OCI-M1 (cell line): ENCODE data around the gene THAP4.
A peak's percentile ranks its signal among the peaks of the same experiment; 100 is the strongest.

ENCODE experiments used
- DNase-seq: peaks from one replicate; lab custom pipeline; 2025; lab: John Stamatoyannopoulos, UW

The THAP4 gene

DNA sequence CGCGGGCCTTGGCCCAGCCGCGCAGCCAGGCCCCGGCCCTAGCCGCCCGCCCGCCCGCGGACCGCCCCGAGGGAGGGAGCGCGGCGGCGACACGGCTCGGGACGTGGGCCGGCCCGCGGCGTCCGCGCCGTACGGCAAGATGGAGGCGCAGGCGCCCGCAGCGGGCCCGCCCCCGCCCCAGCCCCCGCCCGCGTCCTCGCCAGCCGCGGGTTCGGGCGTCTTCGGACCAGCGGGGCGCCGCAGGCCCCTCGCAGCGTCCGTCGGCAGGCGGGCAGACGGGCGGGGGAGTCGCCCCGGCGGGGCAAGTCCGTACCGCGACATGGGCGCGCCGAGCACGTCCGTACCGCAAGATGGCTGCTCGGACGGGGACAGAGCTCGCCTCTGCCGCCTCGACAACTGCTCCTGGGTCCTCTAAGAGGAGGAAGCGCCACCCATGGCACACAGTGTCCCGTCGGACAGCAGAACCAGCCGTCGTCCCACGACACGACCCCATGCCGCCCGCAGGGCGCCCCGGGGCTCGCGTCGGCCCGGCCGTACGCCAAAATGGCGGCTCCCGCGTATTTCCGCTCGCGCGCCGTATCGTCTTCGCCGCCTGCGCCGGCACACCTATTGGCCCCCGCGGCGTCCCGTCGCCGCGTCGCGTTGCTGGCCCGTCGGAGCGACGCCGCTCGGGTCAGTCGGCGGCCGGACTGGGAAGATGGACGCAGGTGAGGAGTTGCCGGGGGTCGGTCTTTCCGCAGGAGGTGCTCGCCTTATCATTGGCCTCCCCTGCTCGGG lies at the start of gene THAP4, which contains the start of gene ATG4B:
Gene THAP4 (minus strand): TSS at position 141 of the 777 bp plus-strand sequence. CDS start 141 bp downstream, outside the sequence.
Gene ATG4B (plus strand): TSS at position 676 of the 777 bp plus-strand sequence. CDS start 22 bp downstream, at position 698.
- DNase-seq = peak; percentile 93

GRCh38 chr2:241686324-241686649 lies 49.3 kb upstream of the THAP4 start:
- no peak for DNase-seq

- no peak for DNase-seq
These were observed 44.1 kb upstream of the THAP4 start for GRCh38 chr2:241680827-241681599.

DNA sequence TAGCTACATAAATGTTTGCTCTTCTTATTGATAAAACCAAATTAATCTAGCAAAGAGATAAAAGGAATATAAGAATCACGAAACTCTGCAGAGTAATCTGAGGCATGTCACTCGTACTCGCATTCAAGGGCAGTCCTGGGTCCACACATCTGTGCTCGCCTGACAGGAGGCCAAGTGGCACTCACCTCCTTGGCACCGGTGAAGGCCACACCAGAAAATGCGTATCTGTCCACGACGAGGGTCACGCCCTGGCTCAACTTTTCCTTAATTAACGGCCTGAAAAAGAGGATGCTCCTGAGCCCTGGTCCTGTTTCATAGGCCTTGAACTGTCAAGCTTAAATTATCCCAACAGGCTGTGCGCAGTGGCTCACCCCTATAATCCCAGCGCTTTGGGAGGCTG lies 43.1 kb upstream of the THAP4 start:
- no peak for DNase-seq

- no peak for DNase-seq
These were observed 42.0 kb upstream of the THAP4 start for GRCh38 chr2:241678784-241679540.

- no peak for DNase-seq
These were observed 41.3 kb upstream of the THAP4 start for GRCh38 chr2:241678307-241678706.

DNA sequence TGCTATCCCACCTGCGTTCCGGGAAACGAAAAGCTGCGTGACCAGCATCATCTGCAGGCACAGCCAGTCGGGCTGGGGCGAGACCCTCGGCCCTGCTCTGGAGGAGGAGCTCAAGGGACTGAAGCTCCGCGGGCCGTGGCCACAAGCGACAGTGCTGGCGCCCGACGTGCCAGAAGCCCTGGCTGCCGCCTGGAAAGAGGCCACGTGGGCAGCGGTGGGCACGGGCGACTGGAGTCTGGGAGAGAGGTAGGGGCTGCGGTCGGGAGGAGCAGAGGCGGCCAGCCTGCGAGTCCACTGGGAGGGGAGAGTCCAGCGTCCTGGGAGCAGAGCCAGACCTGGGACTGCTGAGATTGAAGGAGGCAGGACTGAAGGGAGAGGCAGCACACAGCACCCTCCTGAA lies 40.4 kb upstream of the THAP4 start:
- no peak for DNase-seq

DNA sequence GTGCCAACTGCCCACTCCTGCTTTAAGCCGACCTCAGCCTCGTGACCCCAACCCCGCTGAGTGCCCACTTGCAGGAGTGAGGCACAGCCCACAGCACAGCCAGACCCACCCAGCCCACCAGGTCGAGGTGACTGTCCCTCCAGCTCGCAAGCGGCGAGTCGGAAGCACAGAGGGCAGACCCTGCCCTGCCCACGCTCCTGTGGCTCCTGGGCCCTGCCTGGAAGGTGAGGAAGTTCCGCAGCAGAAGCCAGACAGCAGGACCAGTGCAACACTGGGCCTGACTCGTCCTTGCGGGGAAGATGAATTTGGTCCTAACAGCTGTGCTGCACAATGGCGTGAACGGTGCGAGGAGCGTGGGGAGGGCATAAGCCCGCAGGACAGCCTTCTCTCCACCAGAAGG lies 39.7 kb upstream of the THAP4 start:
- no peak for DNase-seq

DNA sequence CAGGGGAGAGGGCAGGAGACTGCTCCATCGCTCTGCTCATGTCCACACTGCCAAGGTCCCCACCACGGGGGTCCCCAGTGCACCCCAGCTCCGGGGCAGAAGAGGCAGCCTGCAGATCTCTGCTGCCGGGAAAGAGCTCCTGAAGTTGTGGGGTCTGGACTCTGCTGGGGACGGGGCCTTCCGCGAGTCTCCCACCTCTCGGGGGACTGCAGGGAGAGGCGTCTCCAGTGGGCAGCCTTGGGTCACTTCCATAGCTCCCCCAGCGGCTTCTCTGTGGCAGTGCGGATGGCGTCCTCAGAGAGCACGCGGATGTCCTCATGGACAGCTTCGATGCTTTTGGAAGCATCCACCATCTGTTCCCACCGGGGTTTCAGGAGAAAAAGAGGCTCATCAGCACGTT lies 38.9 kb upstream of the THAP4 start:
- no peak for DNase-seq

DNA sequence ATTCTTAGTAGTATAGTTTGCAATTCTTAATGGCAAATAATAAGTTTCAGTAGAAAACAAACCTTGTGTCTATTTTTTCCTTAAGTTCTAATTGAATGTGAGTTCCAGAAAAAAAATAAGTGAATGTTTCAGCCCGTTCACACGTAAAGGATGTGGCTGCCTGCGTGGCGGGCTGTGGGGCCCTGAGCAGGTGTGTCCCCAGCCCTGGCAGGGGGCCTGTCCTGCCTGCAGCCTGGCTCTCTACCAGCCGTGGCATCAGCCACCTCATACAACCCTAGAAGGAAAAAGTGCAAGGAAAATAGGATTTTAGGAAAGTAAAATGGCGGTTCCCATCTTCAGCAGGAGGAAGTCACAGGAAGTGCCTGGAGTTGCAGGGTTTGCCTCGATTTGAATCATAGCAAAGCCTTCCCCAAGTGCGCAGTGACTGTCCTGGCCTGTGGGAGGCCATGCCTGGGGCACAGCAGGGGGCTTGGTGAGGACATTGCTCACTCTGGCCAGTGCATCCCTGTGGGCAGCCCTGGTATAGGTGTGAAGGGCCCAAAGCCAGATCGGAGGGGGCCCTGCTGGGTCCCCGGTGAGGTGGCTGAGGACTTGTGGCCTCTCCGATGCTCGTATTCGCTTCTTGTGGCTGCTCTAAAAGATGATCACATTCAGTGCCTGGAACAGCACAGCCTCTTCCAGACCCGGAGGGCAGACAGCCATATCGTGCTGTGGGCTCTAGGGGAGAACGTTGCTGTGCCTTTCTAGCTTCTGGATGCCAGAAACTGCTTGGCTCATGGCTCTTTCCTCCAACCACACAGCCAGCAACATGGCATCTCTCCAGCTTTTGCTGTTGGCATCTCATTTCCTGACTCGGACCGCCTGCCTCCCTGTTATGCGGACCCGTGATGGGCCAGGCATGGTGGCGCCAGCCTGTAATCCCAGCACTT lies 37.1 kb upstream of the THAP4 start:
- no peak for DNase-seq

DNA sequence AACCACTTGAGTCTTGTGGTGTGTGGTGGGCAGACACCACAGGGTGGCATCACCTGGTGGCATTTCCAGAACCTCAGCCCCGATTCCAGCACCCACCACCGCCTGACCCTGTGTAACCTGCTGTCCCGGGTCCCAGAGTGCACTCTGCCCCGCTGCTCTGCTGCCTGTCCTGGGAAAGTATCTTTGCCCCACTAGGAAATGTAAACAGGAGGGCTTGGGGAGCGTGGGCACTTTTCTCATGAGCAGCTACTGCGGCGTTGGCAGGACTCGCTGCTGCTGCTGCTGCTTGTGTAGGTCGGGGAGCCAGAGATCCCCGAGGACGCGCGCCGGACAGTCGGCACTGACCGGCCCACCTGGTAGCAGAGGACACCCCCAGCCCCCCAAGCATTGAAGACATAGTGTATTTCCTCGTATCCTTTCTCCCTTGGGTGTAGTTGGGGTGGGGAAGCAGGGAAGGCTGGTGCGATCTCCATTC lies 36.3 kb upstream of the THAP4 start:
- DNase-seq = no peak

GRCh38 chr2:241672243-241673188 lies 35.6 kb upstream of the THAP4 start:
- no peak for DNase-seq

GRCh38 chr2:241671457-241672240 lies 34.7 kb upstream of the THAP4 start:
- DNase-seq = no peak

GRCh38 chr2:241670333-241671110 lies 33.6 kb upstream of the THAP4 start:
- no peak for DNase-seq

DNA sequence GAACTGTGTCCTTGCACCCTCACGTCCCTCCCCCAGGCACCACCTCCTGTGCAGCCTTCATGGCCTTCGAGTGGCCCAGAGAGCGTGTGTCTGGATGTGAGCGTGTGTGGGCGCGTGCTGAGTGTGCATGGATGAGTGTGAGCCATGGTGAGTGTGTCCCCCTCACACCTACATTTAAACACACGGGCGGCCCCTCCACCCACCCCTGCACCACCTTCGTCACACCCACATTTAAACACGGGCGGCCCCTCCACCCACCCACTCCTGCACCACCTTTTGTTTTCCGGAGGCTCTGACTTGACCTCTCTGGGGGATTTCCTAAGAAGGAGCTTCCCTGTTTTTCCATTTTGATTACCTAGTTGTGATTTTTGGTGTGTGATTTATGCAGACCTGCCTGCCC lies 31.9 kb upstream of the THAP4 start:
- no peak for DNase-seq

GRCh38 chr2:241668354-241668753 lies 31.4 kb upstream of the THAP4 start:
- no peak for DNase-seq

GRCh38 chr2:241666627-241667400 lies 29.9 kb upstream of the THAP4 start:
- no peak for DNase-seq
